ENCODE results near the gene CREB5.

Gene CREB5

GRCh38 chr7:28531291-28531690 is 119.0 kb downstream of the CREB5 start:
- DNase-seq (ENCODE audit: low spot score), result no peak
- Histone ChIP-seq H3K4me3 (ENCODE audit: severe bottlenecking) (no peak overlapping the region), H3K27me3 (ENCODE audit: insufficient read depth, poor library complexity, severe bottlenecking) (no peaks in the 10 kb centered on the region), H3K36me3 (ENCODE audit: low read depth) (no peaks in the 10 kb centered on the region), H3K9me3 (ENCODE audit: severe bottlenecking) (no peaks in the 10 kb centered on the region), H3K27ac (ENCODE audit: poor library complexity, severe bottlenecking) (no peak overlapping the region), H3K4me1 (ENCODE audit: insufficient read depth, poor library complexity, severe bottlenecking) (no peaks in the 10 kb centered on the region)
- ATAC-seq (ENCODE audit: low read depth), result no peak
- no peak for TF ChIP-seq CTCF (IDR thresholded peaks at IDR 0.05; ENCODE audit: poor library complexity, severe bottlenecking)

GRCh38 chr7:28532181-28532580 is 119.9 kb downstream of the CREB5 start:
- Histone ChIP-seq H3K4me1 (ENCODE audit: insufficient read depth, poor library complexity, severe bottlenecking) (no peaks in the 10 kb centered on the region), H3K36me3 (ENCODE audit: low read depth) (no peaks in the 10 kb centered on the region), H3K27me3 (ENCODE audit: insufficient read depth, poor library complexity, severe bottlenecking) (no peaks in the 10 kb centered on the region), H3K4me3 (ENCODE audit: severe bottlenecking) (no peak overlapping the region), H3K9me3 (ENCODE audit: severe bottlenecking) (no peaks in the 10 kb centered on the region), H3K27ac (ENCODE audit: poor library complexity, severe bottlenecking) (no peak overlapping the region)
- DNase-seq (ENCODE audit: low spot score) (no peak), ATAC-seq (ENCODE audit: low read depth) (no peak)
- TF ChIP-seq CTCF (IDR thresholded peaks at IDR 0.05; ENCODE audit: poor library complexity, severe bottlenecking), result no peak

- no peaks in the 10 kb centered on the region for H3K4me1 ChIP-seq (ENCODE audit: insufficient read depth, poor library complexity, severe bottlenecking)
- no peak overlapping the region for H3K27ac ChIP-seq (ENCODE audit: poor library complexity, severe bottlenecking)
- H3K36me3 ChIP-seq (ENCODE audit: low read depth), result no peaks in the 10 kb centered on the region
- no peak for TF ChIP-seq CTCF (IDR thresholded peaks at IDR 0.05; ENCODE audit: poor library complexity, severe bottlenecking)
- ATAC-seq (ENCODE audit: low read depth) (no peak), DNase-seq (ENCODE audit: low spot score) (no peak)
- H3K27me3 ChIP-seq (ENCODE audit: insufficient read depth, poor library complexity, severe bottlenecking), result no peaks in the 10 kb centered on the region
- H3K4me3 ChIP-seq (ENCODE audit: severe bottlenecking), result no peak overlapping the region
- no peaks in the 10 kb centered on the region for H3K9me3 ChIP-seq (ENCODE audit: severe bottlenecking)
These were observed 120.9 kb downstream of the CREB5 start for GRCh38 chr7:28533267-28533666.

- ATAC-seq (ENCODE audit: low read depth) (peak; percentile 68), DNase-seq (ENCODE audit: low spot score) (no peak)
- Histone ChIP-seq H3K27me3 (ENCODE audit: insufficient read depth, poor library complexity, severe bottlenecking) (no peaks in the 10 kb centered on the region), H3K4me3 (ENCODE audit: severe bottlenecking) (no peak overlapping the region), H3K9me3 (ENCODE audit: severe bottlenecking) (no peaks in the 10 kb centered on the region), H3K27ac (ENCODE audit: poor library complexity, severe bottlenecking) (no peak overlapping the region), H3K36me3 (ENCODE audit: low read depth) (no peaks in the 10 kb centered on the region), H3K4me1 (ENCODE audit: insufficient read depth, poor library complexity, severe bottlenecking) (no peaks in the 10 kb centered on the region)
- TF ChIP-seq CTCF (IDR thresholded peaks at IDR 0.05; ENCODE audit: poor library complexity, severe bottlenecking), result no peak
These were observed 121.6 kb downstream of the CREB5 start for GRCh38 chr7:28533731-28534531.

GRCh38 chr7:28536259-28536658 is 123.9 kb downstream of the CREB5 start:
- H3K4me3 ChIP-seq (ENCODE audit: severe bottlenecking), result no peak overlapping the region
- H3K27ac ChIP-seq (ENCODE audit: poor library complexity, severe bottlenecking), result no peak overlapping the region
- DNase-seq (ENCODE audit: low spot score), result no peak
- no peaks in the 10 kb centered on the region for H3K36me3 ChIP-seq (ENCODE audit: low read depth)
- ATAC-seq (ENCODE audit: low read depth), result peak; percentile 63; the same call in 2 of the 3 replicates
- peak; percentile 23 for TF ChIP-seq CTCF (IDR thresholded peaks at IDR 0.05; ENCODE audit: poor library complexity, severe bottlenecking)
- peaks cover under 1% of the 10 kb centered on the region for H3K27me3 ChIP-seq (ENCODE audit: insufficient read depth, poor library complexity, severe bottlenecking)
- H3K4me1 ChIP-seq (ENCODE audit: insufficient read depth, poor library complexity, severe bottlenecking), result no peaks in the 10 kb centered on the region
- H3K9me3 ChIP-seq (ENCODE audit: severe bottlenecking), result no peaks in the 10 kb centered on the region

All from RWPE2 (cell line).